Duodenal mucosa (tissue), 2 donors: ENCODE measurements around the gene PHF13.

Experiments used
- H3K27ac ChIP-seq: one replicate; pipeline ENCODE4 v1.7.0; 2013; ENCODE audit warnings: low read depth, low read length
- H3K27me3 ChIP-seq, 2 donors: one replicate each; pipeline ENCODE4 v1.7.0; 2013; ENCODE audit warnings: low read length in 2 of 2, control low read depth in 1 of 2; ENCODE audit not compliant: insufficient read depth in 2 of 2, control insufficient read depth in 1 of 2
- H3K36me3 ChIP-seq, 2 donors: one replicate each; pipeline ENCODE4 v1.7.0; 2013; ENCODE audit warnings: low read length in 2 of 2, control low read depth in 1 of 2; ENCODE audit not compliant: insufficient read depth in 2 of 2, control insufficient read depth in 1 of 2
- H3K4me1 ChIP-seq, 2 donors: one replicate each; pipeline ENCODE4 v1.7.0; 2013; ENCODE audit warnings: low read length in 2 of 2, control low read depth in 1 of 2; ENCODE audit not compliant: insufficient read depth in 2 of 2, control insufficient read depth in 1 of 2
- H3K4me3 ChIP-seq, 2 donors: one replicate each; pipeline ENCODE4 v1.7.0; 2013; ENCODE audit warnings: low read length in 2 of 2, low read depth in 1 of 2
- H3K9ac ChIP-seq, 2 donors: one replicate each; pipeline ENCODE4 v1.7.0; 2013; ENCODE audit warnings: low read length in 2 of 2, low read depth in 1 of 2
- H3K9me3 ChIP-seq, 2 donors: one replicate each; pipeline ENCODE4 v1.7.0; 2013; ENCODE audit warnings: low read length in 2 of 2, control low read depth in 1 of 2; ENCODE audit not compliant: control insufficient read depth in 1 of 2

Gene PHF13

DNA sequence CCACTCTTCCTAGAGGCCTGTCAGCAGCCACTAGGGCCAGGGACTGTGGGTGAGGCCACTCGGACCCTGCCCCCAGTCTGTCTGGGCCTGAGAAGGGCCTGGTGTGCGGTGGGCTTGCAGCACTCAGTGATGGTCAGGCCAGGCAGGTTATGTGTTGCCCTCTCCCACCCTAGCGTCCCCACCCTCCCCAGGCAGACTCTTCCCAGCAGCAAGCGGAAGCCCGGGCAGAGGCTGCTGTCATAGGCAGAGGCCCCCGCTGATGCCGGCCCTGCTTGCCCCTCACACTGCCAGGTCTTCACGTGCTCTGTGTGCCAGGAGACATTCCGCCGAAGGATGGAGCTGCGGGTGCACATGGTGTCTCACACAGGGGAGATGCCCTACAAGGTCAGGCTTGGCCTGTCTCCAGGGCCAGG, 27.1 kb upstream of the PHF13 start:
- no peaks in the 10 kb centered on the region for H3K27me3 ChIP-seq
- peaks cover 25 to 33% of the 10 kb centered on the region in 2 donors for H3K4me1 ChIP-seq
- H3K9me3 ChIP-seq = no peaks in the 10 kb centered on the region
- H3K36me3 ChIP-seq = peaks cover 23 to 42% of the 10 kb centered on the region in 2 donors
- H3K9ac ChIP-seq = no peak overlapping the region
- no peak overlapping the region for H3K4me3 ChIP-seq
- no peak overlapping the region for H3K27ac ChIP-seq

DNA sequence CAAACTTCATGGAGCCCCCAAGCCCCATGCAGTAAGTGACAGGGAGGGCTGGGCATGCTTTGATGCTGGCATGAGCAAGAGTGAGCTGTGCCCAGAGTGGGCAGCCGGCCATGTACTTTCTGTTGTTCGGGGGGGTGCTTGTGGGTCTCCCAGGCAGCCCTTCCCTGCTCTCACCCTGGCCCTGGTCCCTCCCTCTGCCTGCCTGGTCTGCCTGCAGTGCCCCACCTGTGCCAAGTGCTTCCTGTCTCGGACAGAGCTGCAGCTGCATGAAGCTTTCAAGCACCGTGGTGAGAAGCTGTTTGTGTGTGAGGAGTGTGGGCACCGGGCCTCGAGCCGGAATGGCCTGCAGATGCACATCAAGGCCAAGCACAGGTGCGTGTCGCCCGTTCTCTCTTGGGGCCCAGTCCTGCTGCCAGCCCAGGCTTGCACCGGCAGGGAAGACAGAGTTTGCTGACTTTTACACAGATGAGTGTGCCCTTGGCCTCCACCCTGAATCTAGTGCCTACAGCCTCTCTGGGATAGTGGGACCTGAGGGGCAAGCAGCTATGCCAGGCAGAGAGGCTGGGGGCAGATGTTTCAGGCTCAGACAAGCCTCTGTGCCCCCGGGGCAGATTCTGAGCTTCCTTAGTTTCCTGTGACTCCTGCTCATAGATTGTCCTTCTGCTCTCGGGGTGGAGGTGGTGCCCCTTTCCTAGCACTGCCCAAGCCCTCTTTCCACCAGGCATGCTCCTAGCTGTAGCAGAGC, 26.1 kb upstream of the PHF13 start:
- Histone ChIP-seq H3K4me1 (peaks cover 15 to 22% of the 10 kb centered on the region in 2 donors), H3K27me3 (no peaks in the 10 kb centered on the region), H3K4me3 (no peak overlapping the region), H3K9ac (no peak overlapping the region), H3K36me3 (peaks cover 23 to 51% of the 10 kb centered on the region in 2 donors), H3K27ac (no peak overlapping the region), H3K9me3 (no peaks in the 10 kb centered on the region)

DNA sequence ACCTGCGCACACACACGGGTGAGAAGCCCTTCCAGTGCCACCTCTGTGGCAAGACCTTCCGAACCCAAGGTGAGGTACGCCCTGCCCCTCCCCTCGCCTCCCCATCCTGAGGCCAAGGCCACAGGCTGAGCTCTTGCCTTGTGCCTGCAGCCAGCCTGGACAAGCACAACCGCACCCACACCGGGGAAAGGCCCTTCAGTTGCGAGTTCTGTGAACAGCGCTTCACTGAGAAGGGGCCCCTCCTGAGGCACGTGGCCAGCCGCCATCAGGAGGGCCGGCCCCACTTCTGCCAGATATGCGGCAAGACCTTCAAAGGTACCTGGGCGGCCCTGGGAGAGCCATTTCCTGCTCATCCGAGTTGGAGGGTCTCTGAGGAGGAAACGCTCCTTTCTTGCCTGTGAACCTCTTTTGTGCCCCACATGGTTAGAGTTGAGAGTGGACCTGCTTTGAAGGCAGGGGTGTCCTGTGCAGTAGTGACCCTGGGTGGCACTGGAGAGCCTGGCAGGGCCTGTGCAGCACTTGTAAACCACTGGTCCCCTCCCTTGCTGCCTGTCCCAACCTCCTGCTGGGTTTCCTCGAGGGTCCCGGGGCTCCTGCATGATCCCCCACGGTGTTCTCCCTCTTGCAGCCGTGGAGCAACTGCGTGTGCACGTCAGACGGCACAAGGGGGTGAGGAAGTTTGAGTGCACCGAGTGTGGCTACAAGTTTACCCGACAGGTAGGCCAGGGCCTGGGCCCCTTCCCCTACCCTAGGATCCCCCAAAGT, 25.2 kb upstream of the PHF13 start:
- H3K9me3 ChIP-seq = no peaks in the 10 kb centered on the region
- H3K27me3 ChIP-seq = no peaks in the 10 kb centered on the region
- no peak overlapping the region for H3K27ac ChIP-seq
- H3K9ac ChIP-seq = no peak overlapping the region
- peaks cover 12 to 15% of the 10 kb centered on the region in 2 donors for H3K4me1 ChIP-seq
- peaks cover 30 to 60% of the 10 kb centered on the region in 2 donors for H3K36me3 ChIP-seq
- H3K4me3 ChIP-seq = no peak overlapping the region

DNA sequence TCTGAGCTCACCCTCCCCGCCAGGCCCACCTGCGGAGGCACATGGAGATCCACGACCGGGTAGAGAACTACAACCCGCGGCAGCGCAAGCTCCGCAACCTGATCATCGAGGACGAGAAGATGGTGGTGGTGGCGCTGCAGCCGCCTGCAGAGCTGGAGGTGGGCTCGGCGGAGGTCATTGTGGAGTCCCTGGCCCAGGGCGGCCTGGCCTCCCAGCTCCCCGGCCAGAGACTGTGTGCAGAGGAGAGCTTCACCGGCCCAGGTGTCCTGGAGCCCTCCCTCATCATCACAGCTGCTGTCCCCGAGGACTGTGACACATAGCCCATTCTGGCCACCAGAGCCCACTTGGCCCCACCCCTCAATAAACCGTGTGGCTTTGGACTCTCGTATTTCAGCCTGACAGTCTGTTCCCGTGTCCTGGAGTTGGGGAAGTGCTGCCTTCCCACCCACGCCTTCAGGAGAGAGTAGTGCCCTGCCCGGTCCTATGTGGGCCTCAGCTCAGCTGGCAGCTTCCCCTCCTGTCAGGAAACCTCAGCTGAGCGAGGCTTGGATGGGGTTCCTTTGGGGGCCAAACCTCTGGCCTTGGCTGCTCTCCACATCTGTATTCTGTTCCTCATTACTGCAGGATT, 24.5 kb upstream of the PHF13 start:
- Histone ChIP-seq H3K4me3 (no peak overlapping the region), H3K36me3 (peaks cover 35 to 67% of the 10 kb centered on the region in 2 donors), H3K9ac (no peak overlapping the region), H3K9me3 (no peaks in the 10 kb centered on the region), H3K4me1 (peaks cover 12 to 15% of the 10 kb centered on the region in 2 donors), H3K27ac (no peak overlapping the region), H3K27me3 (no peaks in the 10 kb centered on the region)

DNA sequence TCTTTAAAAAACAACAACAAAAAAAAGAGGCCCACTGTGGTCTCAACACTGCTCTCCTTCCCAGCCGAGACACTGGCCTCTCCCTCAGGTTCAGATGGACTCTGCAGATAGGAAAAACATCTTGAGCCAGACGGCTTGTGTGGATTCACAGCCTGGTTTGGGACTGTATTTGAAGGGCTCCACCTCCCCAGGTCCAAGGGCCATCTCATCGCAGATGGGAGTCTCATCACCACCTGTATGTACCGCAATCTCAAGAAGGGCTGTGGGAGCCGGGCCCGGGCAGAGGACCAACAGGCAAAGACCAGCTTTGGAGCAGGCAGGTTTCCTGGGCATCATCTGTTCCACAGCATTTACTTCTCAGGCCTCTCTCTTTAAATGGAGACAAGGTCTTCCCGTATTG, 23.5 kb upstream of the PHF13 start:
- H3K4me3 ChIP-seq = no peak overlapping the region
- no peak overlapping the region for H3K9ac ChIP-seq
- no peaks in the 10 kb centered on the region for H3K27me3 ChIP-seq
- peaks cover 10 to 12% of the 10 kb centered on the region in 2 donors for H3K4me1 ChIP-seq
- H3K9me3 ChIP-seq = no peaks in the 10 kb centered on the region
- peaks cover 36 to 74% of the 10 kb centered on the region in 2 donors for H3K36me3 ChIP-seq
- H3K27ac ChIP-seq = no peak overlapping the region

DNA sequence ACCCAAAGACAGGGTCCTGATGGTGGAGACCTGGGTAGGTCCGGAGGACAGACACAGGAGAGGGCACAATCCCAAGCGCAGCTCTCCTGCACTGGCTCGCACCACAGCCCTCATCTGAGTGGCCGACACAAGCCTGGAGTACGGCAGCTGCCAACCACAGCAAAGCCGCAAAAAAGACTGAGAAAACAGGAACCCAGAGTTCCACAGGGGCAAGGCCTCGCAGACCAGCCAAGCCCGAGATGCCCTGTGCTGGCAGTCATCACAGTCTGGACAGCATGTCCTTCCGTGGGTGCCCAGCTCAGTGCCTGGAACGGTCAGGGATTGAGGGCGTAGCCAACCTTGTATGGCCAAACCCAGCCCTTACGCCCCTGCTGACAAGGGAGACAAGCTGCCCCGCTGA, 22.3 kb upstream of the PHF13 start:
- no peak overlapping the region for H3K27ac ChIP-seq

DNA sequence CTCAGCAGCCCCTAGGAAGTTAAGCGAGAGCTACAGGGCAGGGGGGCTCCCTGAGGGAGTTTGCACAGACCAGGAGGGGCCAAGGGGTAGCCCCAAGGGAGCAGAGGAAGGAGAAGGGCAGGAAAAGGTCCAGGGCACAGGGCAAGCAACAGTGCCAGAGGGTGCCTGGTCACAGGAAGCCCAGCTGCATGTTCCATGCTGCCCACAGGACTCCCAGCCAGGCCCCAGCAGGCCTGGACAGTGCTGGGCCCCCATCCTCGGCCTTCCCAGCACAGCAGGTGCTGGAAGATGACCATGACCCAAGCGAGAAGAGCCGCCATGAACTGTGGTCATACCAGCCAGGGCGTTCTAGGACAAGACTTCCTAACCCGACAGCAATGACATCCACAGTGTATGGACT, 21.9 kb upstream of the PHF13 start:
- no peak overlapping the region for H3K4me3 ChIP-seq
- no peak overlapping the region for H3K27ac ChIP-seq
- H3K9ac ChIP-seq = no peak overlapping the region
- peaks cover 47 to 88% of the 10 kb centered on the region in 2 donors for H3K36me3 ChIP-seq
- peaks cover 10 to 12% of the 10 kb centered on the region in 2 donors for H3K4me1 ChIP-seq
- no peaks in the 10 kb centered on the region for H3K27me3 ChIP-seq
- H3K9me3 ChIP-seq = no peaks in the 10 kb centered on the region

More for the DNA sequence above, 22.3 kb upstream of the PHF13 start:
- Histone ChIP-seq H3K9me3 (no peaks in the 10 kb centered on the region), H3K27me3 (no peaks in the 10 kb centered on the region), H3K4me1 (peaks cover 10 to 12% of the 10 kb centered on the region in 2 donors), H3K36me3 (peaks cover 43 to 86% of the 10 kb centered on the region in 2 donors), H3K9ac (no peak overlapping the region), H3K4me3 (no peak overlapping the region)

DNA sequence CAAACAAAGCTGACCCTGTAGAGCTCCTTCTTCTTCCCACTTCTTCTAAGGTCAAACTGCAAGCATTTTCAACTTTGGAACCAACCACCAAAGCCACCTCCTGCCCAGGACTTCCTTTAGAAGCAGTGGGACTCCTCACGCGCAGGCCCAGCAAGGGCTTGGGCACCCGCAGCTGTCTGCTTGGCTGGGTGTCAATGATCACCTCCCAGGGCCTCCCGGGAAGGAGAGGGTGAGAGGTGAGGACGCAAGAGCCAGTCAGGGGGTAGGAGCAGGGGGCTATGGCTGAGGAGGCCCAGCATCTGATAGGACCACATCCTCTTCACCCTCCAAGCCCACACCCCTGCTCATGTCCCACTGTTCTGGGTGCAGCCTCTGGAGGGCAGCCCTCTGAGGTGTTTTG, 21.1 kb upstream of the PHF13 start:
- no peaks in the 10 kb centered on the region for H3K27me3 ChIP-seq
- H3K9ac ChIP-seq = no peak overlapping the region
- peaks cover 54 to 90% of the 10 kb centered on the region in 2 donors for H3K36me3 ChIP-seq
- no peak overlapping the region for H3K4me3 ChIP-seq
- H3K27ac ChIP-seq = no peak overlapping the region
- H3K4me1 ChIP-seq = peaks cover 9 to 11% of the 10 kb centered on the region in 2 donors
- no peaks in the 10 kb centered on the region for H3K9me3 ChIP-seq

DNA sequence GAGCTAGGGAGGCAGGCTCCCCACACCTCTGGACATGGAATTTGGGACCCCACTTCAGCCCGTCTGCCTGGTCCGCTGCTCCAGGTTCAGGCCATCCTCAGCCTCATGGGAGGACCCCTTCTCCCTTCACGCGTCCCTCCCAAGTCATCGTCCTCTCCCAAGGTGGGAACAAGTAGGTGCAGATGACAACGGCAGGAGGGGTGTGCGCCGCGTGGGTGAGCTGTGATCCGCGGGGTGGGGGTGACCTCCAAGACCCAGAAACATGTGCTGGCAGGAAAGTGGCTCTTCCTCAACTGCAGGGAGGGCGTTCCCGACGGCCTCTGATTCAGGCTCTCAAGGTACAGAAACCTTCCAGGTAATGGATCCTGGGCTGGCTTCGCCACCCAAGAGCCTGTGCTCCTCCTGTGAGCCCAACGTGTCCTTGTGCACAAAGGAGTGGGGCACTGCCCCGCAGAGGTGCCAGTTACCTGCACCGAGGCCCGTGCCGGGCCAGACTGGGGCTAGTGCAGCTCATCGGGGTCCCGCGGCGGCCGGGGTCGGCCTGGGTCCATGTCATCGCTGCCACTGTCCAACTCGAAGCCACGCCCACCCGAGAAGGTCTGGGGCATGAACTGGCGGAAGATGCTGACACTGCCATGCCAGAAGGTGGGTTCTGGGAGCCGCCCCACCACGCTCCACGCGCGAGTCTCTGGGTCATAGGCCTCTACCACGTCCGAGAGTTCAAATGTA, 20.5 kb upstream of the PHF13 start:
- Histone ChIP-seq H3K27ac (no peak overlapping the region), H3K36me3 (peaks cover 58 to 90% of the 10 kb centered on the region in 2 donors), H3K4me3 (no peak overlapping the region), H3K27me3 (no peaks in the 10 kb centered on the region), H3K4me1 (peaks cover 3 to 8% of the 10 kb centered on the region in 2 donors), H3K9ac (no peak overlapping the region), H3K9me3 (no peaks in the 10 kb centered on the region)
